HS-27A (cell line): ENCODE data around the gene SLC2A5.

Experiments used
- DNase-seq: peaks from one replicate; pipeline ENCODE4 v3.0.0-alpha.2; 2012; ENCODE audit warnings: low read depth, missing footprints

Gene SLC2A5

DNA sequence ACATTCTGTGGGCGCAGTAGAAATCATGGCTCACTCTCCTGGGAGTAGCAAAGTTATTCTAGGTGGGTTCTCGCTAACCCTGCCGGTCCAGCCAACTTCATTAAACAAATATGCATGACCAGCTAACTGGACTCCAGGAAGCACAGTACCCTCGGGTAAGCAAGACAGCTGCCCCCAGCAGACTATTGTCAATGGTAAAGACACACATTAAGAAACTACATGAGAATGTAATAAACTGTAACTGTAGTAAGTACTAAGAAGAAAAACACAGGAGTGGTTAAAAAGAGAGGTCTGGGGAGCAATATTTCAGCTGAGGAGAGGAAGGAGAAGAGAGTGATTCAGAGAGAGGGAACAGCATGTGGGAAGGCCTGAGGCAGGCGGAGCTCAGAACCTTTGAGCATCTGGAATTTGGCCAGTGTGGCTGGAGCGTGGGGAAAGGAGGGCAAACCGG, 7.4 kb downstream of the SLC2A5 start:
- DNase-seq: no peak

DNA sequence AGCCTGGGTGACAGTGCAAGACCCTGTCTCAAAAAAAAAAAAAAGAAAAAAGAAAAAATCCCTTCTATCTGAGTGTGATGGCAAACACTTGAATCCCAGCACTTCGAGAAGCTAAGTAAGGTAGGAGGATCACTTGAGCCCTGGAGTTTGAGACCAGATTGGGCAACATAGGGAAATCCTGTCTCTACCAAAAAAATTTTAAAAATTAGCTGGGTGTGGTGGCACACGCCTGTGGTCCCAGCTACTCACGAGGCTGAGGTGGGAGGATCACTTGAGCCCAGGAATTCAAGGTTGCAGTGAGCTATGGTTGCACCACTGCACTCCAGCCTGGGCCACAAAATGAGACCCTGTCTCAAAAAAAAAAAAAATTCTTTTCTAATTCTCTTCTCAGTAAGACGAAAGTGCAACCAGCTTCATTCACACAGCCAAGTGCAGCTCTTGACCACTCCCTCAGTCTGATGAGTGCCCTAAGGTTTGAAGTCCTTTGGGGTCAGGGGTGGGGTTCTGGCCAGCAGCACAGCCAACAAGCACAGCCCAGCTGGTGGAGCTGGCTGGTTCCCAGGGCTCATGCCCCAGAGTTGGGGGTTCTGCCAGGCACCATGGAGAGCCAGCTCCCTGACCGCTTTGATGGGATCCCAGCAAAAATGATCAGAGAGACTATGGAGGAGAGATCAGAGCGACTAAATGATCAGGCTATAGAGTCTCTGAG, 8.0 kb downstream of the SLC2A5 start:
- no peak for DNase-seq

DNA sequence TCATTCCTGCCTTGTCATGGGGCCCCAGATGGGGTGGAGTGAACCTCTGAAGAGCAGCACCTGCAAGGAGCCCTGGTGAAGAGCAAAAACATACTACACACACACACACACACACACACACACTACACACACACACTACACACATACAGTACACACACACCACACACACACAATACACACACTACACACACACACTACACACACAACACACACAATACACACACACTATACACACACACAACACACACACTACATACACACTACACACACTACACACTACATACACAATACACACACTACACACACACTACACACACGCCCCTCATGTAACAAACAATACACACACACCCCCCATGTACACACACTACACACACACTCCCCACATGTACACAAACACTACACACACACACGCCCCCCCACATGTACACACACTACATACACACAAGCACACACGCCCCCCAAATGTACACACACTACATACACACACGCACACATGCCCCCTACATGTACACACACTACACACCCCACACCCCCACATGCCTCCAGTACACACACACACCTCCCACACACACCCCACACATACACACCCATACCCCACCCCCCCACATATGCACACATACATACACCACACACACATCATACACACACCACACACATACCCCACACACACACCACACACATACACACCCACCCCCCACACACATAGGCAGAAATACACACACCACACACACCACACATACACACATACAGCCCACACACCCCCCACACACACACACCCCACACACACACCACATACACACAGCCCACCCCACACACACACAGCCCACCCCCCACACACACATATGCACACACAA, 9.3 kb downstream of the SLC2A5 start:
- no peak for DNase-seq

- no peak for DNase-seq
Observed at GRCh38 chr1:9058465-9058864, 11.0 kb downstream of the SLC2A5 start.

GRCh38 chr1:9057851-9058250, 11.6 kb downstream of the SLC2A5 start:
- no peak for DNase-seq

DNA sequence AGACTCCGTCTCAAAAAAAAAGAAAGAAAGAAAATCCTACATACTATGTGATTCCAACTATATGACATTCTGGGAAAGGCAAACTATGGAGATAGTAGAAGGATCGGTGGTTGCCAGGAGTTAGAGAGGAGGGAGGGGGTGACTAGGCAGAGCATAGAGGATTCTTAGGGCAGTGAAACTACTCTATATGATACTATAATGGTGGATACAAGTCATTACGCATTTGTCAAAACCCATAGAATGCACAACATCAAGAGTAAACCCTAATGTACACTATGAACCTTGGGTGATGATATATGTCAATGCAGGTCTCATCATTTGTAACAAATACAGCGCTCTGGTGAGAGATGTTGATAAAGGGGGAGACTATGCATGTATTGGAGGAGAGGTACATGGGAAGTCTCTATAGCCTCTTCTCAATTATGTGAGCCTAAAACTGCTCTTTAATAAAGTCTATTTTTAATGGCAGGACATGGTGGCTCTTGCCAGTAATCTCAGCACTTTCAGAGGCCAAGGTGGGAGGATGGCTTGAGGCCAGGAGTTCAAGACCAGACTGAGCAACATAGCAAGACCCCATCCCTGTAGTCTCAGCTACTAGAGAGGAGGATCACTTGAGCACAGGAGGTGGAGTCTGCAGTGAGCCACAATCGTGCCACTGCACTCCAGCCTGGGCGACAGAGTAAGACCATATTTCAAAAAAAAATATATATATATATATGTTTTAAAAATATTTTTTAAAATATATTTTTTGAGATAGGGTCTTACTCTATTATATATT, 17.0 kb downstream of the SLC2A5 start:
- DNase-seq: no peak

GRCh38 chr1:9051379-9051778, 18.1 kb downstream of the SLC2A5 start:
- no peak for DNase-seq

- no peak for DNase-seq
Observed at GRCh38 chr1:9050803-9051202, 18.6 kb downstream of the SLC2A5 start.

DNA sequence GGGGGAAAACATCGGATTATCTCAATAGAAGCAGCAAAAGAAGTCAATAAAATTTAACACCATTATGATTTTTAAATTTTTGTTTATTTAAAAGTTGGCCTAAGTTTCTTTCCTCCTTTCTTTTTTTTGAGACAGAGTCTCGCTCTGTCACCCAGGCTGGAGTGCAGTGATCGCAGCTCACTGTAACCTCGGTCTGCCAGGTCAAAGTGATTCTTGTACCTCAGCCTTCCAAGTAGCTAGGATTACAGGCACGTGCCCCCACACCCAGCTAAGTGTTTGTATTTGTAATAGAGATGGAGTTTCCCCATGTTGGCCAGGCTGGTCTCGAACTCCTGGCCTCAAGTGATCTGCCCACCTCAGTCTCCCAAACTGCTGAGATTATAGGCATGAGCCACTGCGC, 20.9 kb downstream of the SLC2A5 start:
- no peak for DNase-seq

- no peak for DNase-seq
Observed at GRCh38 chr1:9047019-9047418, 22.4 kb downstream of the SLC2A5 start.

DNA sequence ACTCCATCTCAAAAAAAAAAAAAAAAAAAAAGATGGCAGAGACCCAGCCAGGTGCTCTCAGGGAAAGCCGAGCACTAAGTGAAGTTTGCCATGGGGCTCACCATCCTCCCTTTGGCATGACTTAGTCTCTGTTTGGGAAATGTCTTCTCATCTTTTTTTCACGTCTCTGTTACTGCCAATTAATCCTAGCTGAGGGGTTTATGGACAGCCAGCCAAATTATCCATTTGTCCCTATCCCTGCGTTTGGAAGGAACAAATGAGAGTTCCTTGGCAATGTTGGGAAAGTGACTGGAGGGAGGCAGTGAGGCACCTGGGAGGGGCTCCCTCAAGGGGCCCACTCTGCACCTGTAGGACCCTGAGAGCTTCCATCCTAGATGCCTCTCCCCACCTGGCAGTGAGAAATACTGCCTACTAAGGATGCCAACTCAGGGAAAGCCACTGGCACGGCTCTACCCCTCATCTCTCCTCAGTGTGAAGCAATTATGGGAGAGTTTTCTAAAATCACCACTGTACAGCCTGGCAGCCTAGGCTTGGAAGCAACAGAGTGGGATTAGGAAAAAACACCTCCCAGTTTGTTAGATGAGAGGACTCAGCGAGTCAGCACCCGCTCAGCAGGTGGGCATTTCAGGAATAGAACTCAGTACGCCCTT, 23.4 kb downstream of the SLC2A5 start:
- no peak for DNase-seq

GRCh38 chr1:9044236-9044635, 25.2 kb downstream of the SLC2A5 start:
- no peak for DNase-seq

- DNase-seq: no peak
Observed at GRCh38 chr1:9042272-9042671, 27.2 kb downstream of the SLC2A5 start.

- DNase-seq: no peak
Observed at GRCh38 chr1:9041116-9041779, 28.2 kb downstream of the SLC2A5 start.

GRCh38 chr1:9040659-9041030, 28.8 kb downstream of the SLC2A5 start:
- DNase-seq: no peak

GRCh38 chr1:9039761-9040658, 29.4 kb downstream of the SLC2A5 start:
- DNase-seq: no peak

DNA sequence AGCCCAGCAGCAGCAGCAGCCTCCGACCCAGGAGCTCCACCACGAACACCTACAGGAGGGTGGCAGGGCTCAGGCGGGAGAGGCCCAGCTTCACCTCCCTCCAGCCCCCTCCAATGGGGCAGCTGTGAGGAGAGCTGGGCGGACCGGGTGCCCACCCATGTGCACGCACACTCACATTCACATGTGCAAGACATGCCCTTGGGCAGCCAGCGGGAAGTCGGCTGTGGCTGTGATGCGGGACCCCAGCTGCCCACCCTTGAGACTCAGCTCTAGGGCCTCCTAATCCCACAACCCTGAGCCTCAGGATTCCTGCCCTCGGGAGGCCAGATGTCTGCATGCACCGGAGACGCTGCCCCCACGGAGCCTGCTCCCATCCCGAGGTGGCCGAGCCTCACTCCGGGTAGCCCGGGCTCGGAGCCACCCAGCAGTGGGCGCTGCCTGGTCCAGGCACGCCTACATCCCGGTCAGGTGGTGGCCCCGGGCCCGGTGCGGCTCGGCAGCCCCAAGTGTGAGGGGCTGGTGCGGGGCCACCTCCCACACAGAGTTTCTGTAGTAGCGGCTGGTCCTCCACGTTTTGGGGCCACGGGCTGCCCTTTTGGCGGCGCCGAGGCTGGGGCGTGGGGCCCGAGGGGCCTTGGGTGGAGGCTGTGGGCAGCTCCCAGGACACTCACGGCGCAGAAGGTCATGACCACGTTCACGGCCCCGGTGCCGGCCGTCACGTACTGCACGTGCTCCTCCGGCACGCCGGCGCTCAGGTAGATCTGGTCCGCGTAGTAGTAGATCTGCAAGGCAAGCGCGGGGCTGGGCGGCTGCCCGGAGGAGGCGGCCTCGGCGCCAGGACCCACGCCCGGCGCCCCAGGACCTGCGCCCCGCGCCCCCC, 30.3 kb downstream of the SLC2A5 start:
- no peak for DNase-seq

GRCh38 chr1:9038338-9038650, 31.1 kb downstream of the SLC2A5 start:
- no peak for DNase-seq

DNA sequence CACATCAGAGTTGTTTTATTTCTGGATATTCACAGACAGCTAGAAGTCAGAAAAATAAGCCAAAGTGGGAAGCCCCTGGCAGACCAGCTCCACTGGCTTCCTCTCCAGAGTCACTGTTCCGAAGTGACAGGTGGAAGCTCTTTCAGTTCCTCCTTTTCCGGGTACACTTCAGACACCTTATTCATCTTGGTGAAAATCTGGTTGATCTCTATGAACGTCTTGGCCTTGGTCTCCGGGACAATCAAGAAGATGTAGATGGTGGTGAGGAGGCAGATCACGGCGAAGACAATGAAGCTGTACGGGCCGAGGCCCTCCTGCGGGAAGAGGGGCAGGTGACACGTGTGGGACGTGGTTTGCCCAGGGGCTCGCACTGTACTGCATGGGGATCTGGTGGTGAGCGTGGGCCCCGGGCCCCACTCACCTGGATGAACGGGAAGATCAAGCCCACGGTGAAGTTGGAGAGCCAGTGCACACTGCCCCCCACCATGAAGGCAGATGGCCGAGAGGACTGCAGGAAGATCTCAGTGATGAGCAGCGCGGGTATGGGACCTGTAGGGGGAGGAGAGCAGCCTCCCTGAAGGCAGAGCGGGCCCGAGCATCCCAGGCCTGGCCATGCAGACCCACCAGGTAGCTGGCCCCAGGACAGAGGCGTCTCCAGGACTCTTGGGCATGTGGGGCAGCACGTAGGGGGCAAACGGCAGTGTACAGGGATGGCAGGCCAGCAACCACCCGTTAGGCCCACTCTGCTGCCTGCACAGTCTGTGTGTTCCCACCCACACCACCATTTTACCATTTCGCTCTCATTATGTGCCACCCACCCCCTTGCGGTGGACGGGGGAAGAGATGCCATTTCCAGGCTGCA, 31.7 kb downstream of the SLC2A5 start:
- DNase-seq: no peak
